K562 (cell line): ENCODE measurements around the gene P4HB. TPM values are rescaled to one million over a fixed set of nuclear protein-coding genes. Genes with fewer than 3 reads are reported as not detected.
"Not testable (repeated sequence)": the region's sequence is repeated elsewhere in the genome, so short reads cannot be mapped to it uniquely, and the experiment has no call there.

Experiments used
- ATAC-seq: fragments of 200-7000 bp; cut with Tn5 transposase; 3 replicates; pipeline ENCODE4 v1.9.1; 2020; ENCODE audit warnings: moderate library complexity
- BruUV-seq: library from RNA; stranded (reverse); fragments of 400-500 nt; replicated peaks from 2 replicates; lab custom pipeline; 2021; lab: Mats Ljungman, UMichigan
- CTCF ChIA-PET: fragments of 300-600 bp; formaldehyde crosslinking; extraction: SDS; loops from one replicate; lab custom pipeline; 2021; ENCODE audit warnings: low intra/inter-chr PET ratio; lab: Yijun Ruan, JAX
- POLR2A ChIA-PET: fragments of 300-600, 350-650 bp; sonication (Branson Sonifier 250); formaldehyde crosslinking; extraction: SDS; loops from one replicate; lab custom pipeline; 2021; ENCODE audit warnings: antibody characterized with exemption, inconsistent platforms; lab: Yijun Ruan, JAX
- DNase-seq, 4 experiments: peaks; one replicate each; pipeline versions ENCODE4 v3.0.0 to v3.0.0-alpha.2; 2011 to 2018; ENCODE audit warnings: low spot score in 3 of 4, mixed read lengths in 3 of 4; ENCODE audit errors: extremely low read depth in 1 of 4
- FAIRE-seq: peaks from 2 replicates; lab custom pipeline; 2011; peaks lifted over from hg19 to GRCh38; lab: Jason Lieb, UNC
- H2AFZ ChIP-seq: 2 replicates; pipeline ENCODE4 v1.6.0; 2011; ENCODE audit warnings: low read depth, low read length, control low read depth, inconsistent platforms
- H3K27ac ChIP-seq: fragments of 200-600 bp; 3 replicates; pipeline ENCODE4 v1.8.0; 2011; ENCODE audit warnings: low read depth, mild to moderate bottlenecking, control low read depth, inconsistent platforms, low read length, moderate library complexity, mixed read lengths; ENCODE audit errors: extremely low read depth
- H3K27me3 ChIP-seq, 2 experiments: fragments of 300-600 bp in 1 of 2; 2 replicates in 1 of 2; 3 replicates in 1 of 2; pipeline versions ENCODE4 v1.6.0 to v1.8.0; 2011; ENCODE audit warnings: inconsistent platforms in 2 of 2, low read length in 2 of 2, mild to moderate bottlenecking in 1 of 2, mixed read lengths in 1 of 2, moderate library complexity in 1 of 2; ENCODE audit not compliant: control insufficient read depth in 2 of 2, insufficient read depth in 2 of 2
- H3K36me3 ChIP-seq: fragments of 300-600 bp; 3 replicates; pipeline ENCODE4 v1.8.0; 2011; ENCODE audit warnings: mild to moderate bottlenecking, low read length, inconsistent platforms; ENCODE audit not compliant: control insufficient read depth, insufficient read depth
- H3K4me1 ChIP-seq, 2 experiments: fragments of 200-600 bp in 1 of 2; replicated peaks in 1 of 2; 2 replicates in 1 of 2; 3 replicates in 1 of 2; pipeline versions ENCODE4 v1.5.1 to v1.8.0; 2011; ENCODE audit warnings: inconsistent platforms in 2 of 2, low read length in 2 of 2, mild to moderate bottlenecking in 1 of 2, mixed read lengths in 1 of 2, moderate library complexity in 1 of 2; ENCODE audit not compliant: control insufficient read depth in 2 of 2, insufficient read depth in 2 of 2
- H3K4me2 ChIP-seq: 2 replicates; pipeline ENCODE4 v1.6.1; 2011; ENCODE audit warnings: low read length, control low read depth, inconsistent platforms, mixed read lengths; ENCODE audit not compliant: insufficient read depth
- H3K4me3 ChIP-seq: fragments of 200-600 bp; sonication (generic), shearing (Covaris generic); 2 replicates; pipeline ENCODE4 v1.5.1; 2016; ENCODE audit warnings: control low read depth, inconsistent platforms
- H3K79me2 ChIP-seq: fragments of 200-600 bp; 3 replicates; pipeline ENCODE4 v1.8.0; 2011; ENCODE audit warnings: low read length, inconsistent platforms; ENCODE audit not compliant: control insufficient read depth, insufficient read depth
- H3K9ac ChIP-seq, 2 experiments: 2 replicates each; pipeline versions ENCODE4 v1.6.0 to v1.6.1; 2011; ENCODE audit warnings: low read depth in 2 of 2, low read length in 2 of 2, control low read depth in 1 of 2, inconsistent platforms in 1 of 2, mild to moderate bottlenecking in 1 of 2, mixed read lengths in 1 of 2; ENCODE audit not compliant: insufficient read depth in 1 of 2
- H3K9me1 ChIP-seq: one replicate; pipeline ENCODE4 v1.6.0; 2011; ENCODE audit warnings: inconsistent platforms, mild to moderate bottlenecking, low read length, moderate library complexity; ENCODE audit not compliant: control insufficient read depth, insufficient read depth
- H3K9me3 ChIP-seq: replicated peaks from 2 replicates; pipeline ENCODE4 v1.5.1; 2011; ENCODE audit warnings: low read depth, low read length, inconsistent platforms; ENCODE audit not compliant: control insufficient read depth, insufficient read depth
- H4K20me1 ChIP-seq: replicated peaks from 2 replicates; pipeline ENCODE4 v1.6.1; 2011; ENCODE audit warnings: low read length, inconsistent platforms, mixed read lengths; ENCODE audit not compliant: control insufficient read depth, insufficient read depth
- CREB5 ChIP-seq: fragments of 250-450 bp; sonication (Bioruptor Pico); IDR thresholded peaks from 2 replicates; pipeline ENCODE4 v1.5.0; 2020; ENCODE audit warnings: mild to moderate bottlenecking
- KDM5B ChIP-seq: fragments of 200-600 bp; sonication (generic); IDR thresholded peaks from 2 replicates; pipeline ENCODE4 v1.6.1; 2012; ENCODE audit warnings: low read depth, mild to moderate bottlenecking, moderate library complexity, low read length, control low read depth, inconsistent platforms; ENCODE audit not compliant: insufficient replicate concordance
- SLC30A9 ChIP-seq: fragments of 250-450 bp; sonication (Bioruptor Pico); IDR thresholded peaks from 2 replicates; pipeline ENCODE4 v1.8.0; 2022; ENCODE audit warnings: mild to moderate bottlenecking, moderate library complexity
- SMARCB1 ChIP-seq: IDR thresholded peaks from 2 replicates; pipeline ENCODE4 v1.6.1; 2011; ENCODE audit warnings: improper control_type of control experiment, low read depth; ENCODE audit not compliant: insufficient read length
- SMARCE1 ChIP-seq: fragments of 450-650 bp; IDR thresholded peaks from 2 replicates; pipeline ENCODE4 v1.7.1; 2016; ENCODE audit warnings: mild to moderate bottlenecking
- TAF15 ChIP-seq: fragments of 200-400 bp; formaldehyde crosslinking; IDR thresholded peaks from 2 replicates; pipeline ENCODE4 v1.6.1; 2017; ENCODE audit warnings: mild to moderate bottlenecking, low read depth, low read length, moderate library complexity
- TRIM28 ChIP-seq: fragments of 450-650 bp; IDR thresholded peaks from 2 replicates; pipeline ENCODE4 v1.6.1; 2017
- VEZF1 ChIP-seq: fragments of 200-800 bp; sonication (Bioruptor generic); IDR thresholded peaks from 2 replicates; pipeline ENCODE4 v1.6.1; 2017; ENCODE audit warnings: missing genetic modification characterization, missing compliant biosample characterization
- ZHX1 ChIP-seq: fragments of 150-350 bp; conservative IDR thresholded peaks from 2 replicates; pipeline ENCODE4 v1.6.1; 2014; ENCODE audit warnings: low read length
- ZNF121 ChIP-seq: sonication (generic); formaldehyde crosslinking; conservative IDR thresholded peaks from 2 replicates; pipeline ENCODE4 v1.8.0; 2022; ENCODE audit warnings: missing genetic modification reagents
- WGBS: fragments of 100-300 bp; shearing (Covaris generic); methylation state at CpG from one replicate; pipeline ENCODE4 v1.1.6; 2016; ENCODE audit warnings: low coverage, mixed read lengths; ENCODE audit not compliant: insufficient coverage; ENCODE audit errors: missing lambda C conversion rate; 5-methylcytosine and 5-hydroxymethylcytosine counted together
- in situ Hi-C: fragments of 300-500 bp; cut with MboI; formaldehyde crosslinking; loops from 4 replicates; pipeline ENCODE4 v1.15.0; 2018; ENCODE audit warnings: inconsistent platforms, mixed read lengths
- intact Hi-C: fragments of 100-400 bp; cut with micrococcal nuclease; formaldehyde crosslinking; loops from 2 replicates; pipeline ENCODE4 v1.14.2; 2022
- polyA plus RNA-seq, 8 experiments: library from polyadenylated mRNA; depleted of rRNA in 4 of 8; stranded (reverse) in 5 of 8; unstranded in 3 of 8; fragments of >200 nt; fragmentation: Nextera tagmentation in 2 of 8; fragmentation: Illumina TruSeq in 1 of 8; extraction: Ambion mirVana in 2 of 8; extraction: Trizol in 1 of 8; gene quantifications; 2 replicates each; pipeline versions ENCODE4 v1.2.1 to v1.2.3, GENCODE V29; 2011 to 2014; ENCODE audit warnings: inconsistent platforms in 1 of 8, missing spikeins in 1 of 8
- total RNA-seq, 7 experiments: library from RNA; depleted of rRNA in 6 of 7; stranded (reverse); fragments of >200 nt in 6 of 7; fragmentation: Illumina TruSeq in 2 of 7; extraction: Trizol in 2 of 7; gene quantifications; 2 replicates each; pipeline versions ENCODE4 v1.2.1 to v1.2.3, GENCODE V29; 2011 to 2021; ENCODE audit warnings: low replicate concordance in 1 of 7

Gene P4HB
- total and polyA plus RNA-seq, 9 of the 15 experiments (the other 6 are each of a cell fraction or from before 2014, with no cell fraction given) = 4.4 to 645 (median 325) TPM

GRCh38 chr17:81840059-81840458, 20.3 kb downstream of the P4HB start:
- intact Hi-C loops, H3K9me1 ChIP-seq, DNase-seq, H3K4me2 ChIP-seq, BruUV-seq, FAIRE-seq, H3K9ac ChIP-seq, H2AFZ ChIP-seq, H3K79me2 ChIP-seq, in situ Hi-C loops, H3K27me3 ChIP-seq, H3K27ac ChIP-seq, ATAC-seq, CTCF ChIA-PET, H3K4me3 ChIP-seq, H3K9me3 ChIP-seq: not testable (repeated sequence)
- H4K20me1 ChIP-seq = peaks cover 13% of the 10 kb centered on the region
- POLR2A ChIA-PET = interaction anchor here (0.9 to 8.0 kb wide), 4 partner anchors 13 to 35 kb away, joined by 3 to 85 read pairs (median 13); partner anchors contain the start of gene P4HB
- WGBS = 89% methylated on average over 5 of the region's 5 CpGs
- peaks cover 25% of the 10 kb centered on the region; the same call in 2 of the 3 replicates for H3K36me3 ChIP-seq
- H3K4me1 ChIP-seq = peaks cover 4 to 57% of the 10 kb centered on the region in 2 experiments; a peak in 4 of 5 replicates
- TF ChIP-seq ZNF121 (CRISPR knock-in tag) = peak; percentile 73

- peak overlapping the region in 1 of 2 experiments; percentile 89; a peak in 2 of 4 replicates for H3K9ac ChIP-seq
- WGBS = 66% methylated on average over 15 of the region's 15 CpGs
- intact Hi-C loops = no loop called here
- H3K4me3 ChIP-seq = no peak overlapping the region
- ChIA-PET CTCF (no interaction called here), POLR2A (interaction anchor here (0.6 to 8.0 kb wide), 3 partner anchors 14 to 273 kb away, joined by 3 to 85 read pairs (median 3); no protein-coding TSS in a partner anchor)
- in situ Hi-C loops = no loop called here
- ATAC-seq = no peak
- H3K36me3 ChIP-seq = peaks cover 17% of the 10 kb centered on the region; the same call in 2 of the 3 replicates
- peaks cover 13% of the 10 kb centered on the region for H4K20me1 ChIP-seq
- no TSS peak for BruUV-seq
- H3K4me1 ChIP-seq = peaks cover 10 to 57% of the 10 kb centered on the region in 2 experiments; a peak in 4 of 5 replicates
- H3K4me2 ChIP-seq = no peak overlapping the region
- no peak for DNase-seq
- no peaks in the 10 kb centered on the region for H3K27me3 ChIP-seq
- FAIRE-seq = peak; percentile 48
- peaks cover 4% of the 10 kb centered on the region; the same call in 1 of the 3 replicates for H3K79me2 ChIP-seq
- H3K9me1 ChIP-seq = no peaks in the 10 kb centered on the region
- H3K9me3 ChIP-seq = no peaks in the 10 kb centered on the region
- H2AFZ ChIP-seq = peak overlapping the region; percentile 73; the same call in 1 of the 2 replicates
- no peak overlapping the region for H3K27ac ChIP-seq
- TF ChIP-seq KDM5B (no peak), TAF15 (no peak), VEZF1 (CRISPR knock-in tag) (no peak), SLC30A9 (CRISPR knock-in tag) (no peak), CREB5 (CRISPR knock-in tag) (no peak), SMARCB1 (no peak), SMARCE1 (no peak), ZHX1 (no peak), TRIM28 (no peak)
Measured at GRCh38 chr17:81839301-81839700, 21.0 kb downstream of the P4HB start.
